Brain microvascular endothelial cell (primary cell): ENCODE data around the gene NLRP3.

ENCODE experiments used
- DNase-seq: peaks from one replicate; pipeline ENCODE4 v3.0.0-alpha.2; 2020
- H3K27ac ChIP-seq: fragments of 250-450 bp; sonication (Bioruptor Pico); 2 replicates; pipeline ENCODE4 v1.5.1; 2020; ENCODE audit warnings: mild to moderate bottlenecking, moderate library complexity
- H3K27me3 ChIP-seq: fragments of 250-450 bp; sonication (Bioruptor Pico); replicated peaks from 2 replicates; pipeline ENCODE4 v1.5.1; 2020; ENCODE audit warnings: mild to moderate bottlenecking
- H3K36me3 ChIP-seq: fragments of 250-450 bp; sonication (Bioruptor Pico); replicated peaks from 2 replicates; pipeline ENCODE4 v1.5.1; 2020; ENCODE audit warnings: mild to moderate bottlenecking
- H3K4me3 ChIP-seq: 2 replicates; pipeline ENCODE4 v1.5.1; 2011; ENCODE audit warnings: low read depth, mild to moderate bottlenecking, control low read depth, low read length, moderate library complexity
- in situ Hi-C: cut with HindIII; loops from 2 replicates; pipeline ENCODE4 v1.10.0; 2017; ENCODE audit warnings: low sequenced_read_pairs, low pct_ligation_motif_present
- TF ChIP-seq, protein P1 (sequence below): IDR thresholded peaks from 2 replicates; pipeline ENCODE4 v1.5.1; 2011; ENCODE audit warnings: low read depth, mild to moderate bottlenecking, moderate library complexity, low read length, control low read depth, inconsistent platforms; ENCODE audit errors: missing control alignments

NLRP3 gene

DNA sequence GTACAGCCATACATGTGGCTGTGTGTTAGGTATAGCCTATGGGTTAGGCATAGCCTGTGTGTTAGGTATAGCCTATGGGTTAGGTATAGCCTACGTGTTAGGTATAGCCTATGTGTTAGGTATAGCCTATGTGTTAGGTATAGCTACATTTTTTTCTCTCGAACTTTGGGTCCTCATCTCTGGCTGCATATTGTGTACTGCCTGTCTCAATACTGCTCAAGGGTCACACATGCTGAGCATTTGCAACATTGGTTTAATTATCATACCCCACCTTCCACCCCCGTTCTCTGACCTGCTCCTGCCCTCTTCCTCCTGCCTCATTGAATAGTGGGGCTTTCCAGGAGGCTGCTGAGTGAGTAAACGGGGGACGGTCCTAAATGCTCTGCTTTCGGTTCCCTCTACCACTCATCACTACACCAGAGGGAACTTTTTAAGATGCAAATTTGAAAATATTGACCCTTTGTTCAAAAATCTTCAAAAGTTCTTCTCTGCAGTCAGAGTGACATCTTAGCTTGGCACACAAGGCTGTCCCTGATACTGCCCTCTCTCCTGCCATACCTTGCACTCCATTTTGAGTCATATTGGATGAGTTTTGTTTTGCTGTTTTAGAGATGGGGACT lies 24.1 kb downstream of the NLRP3 start:
- H3K4me3 ChIP-seq = no peak overlapping the region
- TF ChIP-seq, protein P1, sequence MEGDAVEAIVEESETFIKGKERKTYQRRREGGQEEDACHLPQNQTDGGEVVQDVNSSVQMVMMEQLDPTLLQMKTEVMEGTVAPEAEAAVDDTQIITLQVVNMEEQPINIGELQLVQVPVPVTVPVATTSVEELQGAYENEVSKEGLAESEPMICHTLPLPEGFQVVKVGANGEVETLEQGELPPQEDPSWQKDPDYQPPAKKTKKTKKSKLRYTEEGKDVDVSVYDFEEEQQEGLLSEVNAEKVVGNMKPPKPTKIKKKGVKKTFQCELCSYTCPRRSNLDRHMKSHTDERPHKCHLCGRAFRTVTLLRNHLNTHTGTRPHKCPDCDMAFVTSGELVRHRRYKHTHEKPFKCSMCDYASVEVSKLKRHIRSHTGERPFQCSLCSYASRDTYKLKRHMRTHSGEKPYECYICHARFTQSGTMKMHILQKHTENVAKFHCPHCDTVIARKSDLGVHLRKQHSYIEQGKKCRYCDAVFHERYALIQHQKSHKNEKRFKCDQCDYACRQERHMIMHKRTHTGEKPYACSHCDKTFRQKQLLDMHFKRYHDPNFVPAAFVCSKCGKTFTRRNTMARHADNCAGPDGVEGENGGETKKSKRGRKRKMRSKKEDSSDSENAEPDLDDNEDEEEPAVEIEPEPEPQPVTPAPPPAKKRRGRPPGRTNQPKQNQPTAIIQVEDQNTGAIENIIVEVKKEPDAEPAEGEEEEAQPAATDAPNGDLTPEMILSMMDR = no peak
- no peaks in the 10 kb centered on the region for H3K36me3 ChIP-seq
- no peak for DNase-seq
- no peak overlapping the region for H3K27ac ChIP-seq
- in situ Hi-C loops = no loop called here
- H3K27me3 ChIP-seq = no peaks in the 10 kb centered on the region

DNA sequence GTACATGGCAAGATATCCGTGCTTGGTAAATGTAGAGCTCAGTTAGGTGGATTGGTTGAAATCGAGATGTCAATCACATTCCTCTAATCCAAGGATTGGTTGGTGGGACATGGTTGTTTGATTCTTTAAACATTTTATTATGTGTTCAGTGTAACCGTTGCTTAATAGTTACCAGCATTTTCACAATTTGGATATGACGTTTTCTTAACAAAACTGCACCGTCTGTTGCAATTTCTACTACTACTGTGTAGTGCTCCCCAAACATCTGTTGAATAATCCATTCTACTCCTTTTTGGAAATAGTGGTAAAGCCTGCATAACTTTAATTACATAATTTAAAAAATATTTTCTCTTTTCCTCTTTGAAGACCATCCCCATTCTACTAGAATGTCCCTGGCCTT lies 25.6 kb downstream of the NLRP3 start:
- no peak for DNase-seq
- H3K4me3 ChIP-seq = no peak overlapping the region
- TF ChIP-seq, protein P1 = no peak
- H3K27ac ChIP-seq = no peak overlapping the region
- no peaks in the 10 kb centered on the region for H3K27me3 ChIP-seq
- no peaks in the 10 kb centered on the region for H3K36me3 ChIP-seq
- in situ Hi-C loops = no loop called here

DNA sequence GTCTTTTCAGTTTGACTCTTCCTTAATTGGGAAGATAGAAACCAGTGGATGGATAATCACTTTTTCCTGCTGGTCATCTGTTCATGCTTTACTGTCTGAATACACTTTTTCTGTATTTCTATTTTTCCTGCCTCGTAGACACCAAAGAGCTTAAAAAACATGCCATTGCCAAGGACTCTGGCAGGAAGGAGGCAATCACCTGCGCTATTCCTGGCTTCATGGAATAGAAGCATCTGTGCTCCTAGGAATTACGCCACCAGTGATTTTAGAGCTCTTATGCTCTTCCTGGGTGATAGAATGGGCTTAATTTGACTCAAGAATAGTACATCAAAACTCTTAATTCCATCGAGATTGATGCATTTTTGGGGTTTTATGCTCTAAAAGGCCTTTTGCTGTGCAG lies 26.2 kb downstream of the NLRP3 start:
- Histone ChIP-seq H3K27ac (no peak overlapping the region), H3K36me3 (no peaks in the 10 kb centered on the region), H3K4me3 (no peak overlapping the region), H3K27me3 (no peaks in the 10 kb centered on the region)
- no peak for DNase-seq
- TF ChIP-seq, protein P1 = no peak
- in situ Hi-C loops = no loop called here

DNA sequence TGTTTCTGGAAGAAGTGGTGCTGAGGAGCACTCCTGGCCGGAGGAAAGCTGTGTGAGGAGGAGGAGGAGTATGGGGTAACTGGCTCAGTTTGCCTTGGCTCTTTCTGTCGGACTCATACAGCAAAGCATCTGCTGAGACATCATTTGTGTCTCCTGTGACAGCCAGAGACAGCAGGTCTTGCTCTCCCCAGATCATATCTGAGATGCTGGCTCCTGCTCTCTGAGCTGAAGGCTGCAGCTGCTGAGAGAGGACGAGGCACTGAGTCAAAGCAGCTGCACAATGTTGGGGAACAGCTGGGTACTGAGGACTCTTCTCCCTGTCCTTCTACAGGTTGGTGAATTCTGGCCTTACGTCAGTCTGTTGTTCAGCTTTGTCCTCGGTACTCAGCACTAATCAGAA lies 27.7 kb downstream of the NLRP3 start:
- Histone ChIP-seq H3K36me3 (no peaks in the 10 kb centered on the region), H3K27me3 (no peaks in the 10 kb centered on the region), H3K4me3 (no peak overlapping the region), H3K27ac (no peak overlapping the region)
- DNase-seq = no peak
- in situ Hi-C loops = no loop called here
- TF ChIP-seq, protein P1 = no peak

DNA sequence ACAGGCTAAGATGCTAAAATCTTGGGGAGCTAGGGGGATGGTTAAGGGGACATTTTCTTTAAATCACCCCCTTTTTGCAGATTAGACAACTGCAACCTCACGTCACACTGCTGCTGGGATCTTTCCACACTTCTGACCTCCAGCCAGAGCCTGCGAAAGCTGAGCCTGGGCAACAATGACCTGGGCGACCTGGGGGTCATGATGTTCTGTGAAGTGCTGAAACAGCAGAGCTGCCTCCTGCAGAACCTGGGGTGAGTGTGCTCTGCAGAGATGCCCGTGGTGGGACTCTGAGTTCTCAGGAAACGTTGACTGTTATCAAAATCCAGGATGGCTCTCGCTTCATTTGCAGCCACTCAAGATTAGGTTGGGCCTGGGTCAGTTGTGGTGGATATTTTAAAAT lies 28.6 kb downstream of the NLRP3 start:
- no peak overlapping the region for H3K27ac ChIP-seq
- H3K36me3 ChIP-seq = no peaks in the 10 kb centered on the region
- in situ Hi-C loops = no loop called here
- DNase-seq = no peak
- H3K4me3 ChIP-seq = no peak overlapping the region
- no peaks in the 10 kb centered on the region for H3K27me3 ChIP-seq
- TF ChIP-seq, protein P1 = no peak

DNA sequence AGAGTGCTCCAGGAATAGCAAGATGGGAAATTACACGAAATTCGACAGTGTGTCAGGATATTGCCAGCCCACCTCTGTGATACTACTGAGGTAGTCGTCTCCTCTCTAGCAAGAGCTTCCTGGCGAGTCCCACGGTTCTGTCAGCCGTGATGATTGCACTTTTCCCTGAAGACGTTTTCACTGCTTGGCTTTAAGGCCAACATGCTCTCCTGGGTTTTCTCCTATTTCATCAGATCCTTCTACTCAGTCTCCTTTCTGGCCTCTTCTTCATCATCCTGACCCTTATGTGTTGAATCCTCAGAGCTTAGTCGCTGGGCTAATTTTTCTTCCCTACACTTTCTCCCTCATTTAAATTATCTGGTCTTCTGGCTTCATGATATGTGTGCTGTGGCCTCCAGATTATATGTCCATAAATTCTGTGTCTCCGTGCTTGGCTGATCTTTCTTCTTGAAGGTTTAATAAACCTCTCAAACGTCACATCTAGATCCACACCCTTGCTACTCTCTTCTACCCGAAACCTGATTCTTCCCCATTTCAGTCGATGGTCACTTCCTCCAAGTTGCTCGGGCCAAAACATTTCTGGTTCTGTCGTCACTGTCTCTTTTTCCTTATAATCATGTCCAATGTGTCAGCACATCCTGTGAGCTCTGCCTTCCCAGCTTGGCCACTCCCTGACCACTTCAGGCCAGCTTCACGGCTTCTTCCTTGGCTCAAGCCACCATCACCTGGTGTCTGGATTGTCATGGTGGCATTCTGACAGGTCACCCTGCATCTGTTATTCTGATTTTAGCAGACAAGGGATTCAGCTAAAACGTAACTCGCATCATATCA lies 29.8 kb downstream of the NLRP3 start:
- TF ChIP-seq, protein P1 = no peak
- no peak for DNase-seq
- in situ Hi-C loops = no loop called here
- no peak overlapping the region for H3K4me3 ChIP-seq
- H3K27me3 ChIP-seq = no peaks in the 10 kb centered on the region
- no peak overlapping the region for H3K27ac ChIP-seq
- no peaks in the 10 kb centered on the region for H3K36me3 ChIP-seq
